8988T (cell line): Measurements from ENCODE around the gene TFDP1.
"Not testable (repeated sequence)": the region's sequence is repeated elsewhere in the genome, so short reads cannot be mapped to it uniquely, and the experiment has no call there.

Experiments used
- DNase-seq: peaks from one replicate; pipeline ENCODE4 v3.0.0; 2011

TFDP1 gene

GRCh38 chr13:113576597-113576996, 8.0 kb upstream of the TFDP1 start:
- DNase-seq, result no peak

DNA sequence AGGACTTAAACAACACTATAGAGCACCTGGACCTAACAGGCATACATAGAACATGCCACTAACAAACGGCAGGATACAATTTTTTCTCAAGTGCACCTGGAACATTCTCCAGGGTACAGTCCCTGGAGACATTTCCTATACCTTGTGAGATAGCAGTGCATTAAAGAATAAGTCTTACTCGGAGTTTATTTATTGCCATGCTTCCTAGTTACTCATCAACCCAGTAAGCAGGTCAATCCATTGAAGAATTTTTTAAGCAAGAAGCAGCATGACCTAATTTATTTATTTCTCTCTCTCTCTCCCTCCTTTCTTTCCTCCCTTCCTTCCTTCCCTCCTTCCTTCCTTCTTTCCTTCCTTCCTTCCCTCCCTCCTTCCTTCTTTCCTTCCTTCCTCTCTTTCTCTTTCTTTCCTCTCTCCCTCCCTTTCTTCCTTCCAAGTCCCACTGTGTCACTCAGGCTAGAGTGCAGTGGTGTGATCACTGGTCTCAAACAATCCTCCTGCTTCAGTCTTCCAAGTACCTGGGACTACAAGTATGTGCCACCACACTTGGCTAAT, 6.6 kb upstream of the TFDP1 start:
- DNase-seq, result no peak

GRCh38 chr13:113579686-113580085, 4.9 kb upstream of the TFDP1 start:
- no peak for DNase-seq

- no peak for DNase-seq
Measured at GRCh38 chr13:113581871-113582270, 2.7 kb upstream of the TFDP1 start.

- DNase-seq, result no peak
Measured at GRCh38 chr13:113582841-113583631, 1.5 kb upstream of the TFDP1 start.

- DNase-seq, result no peak
Measured at GRCh38 chr13:113584870-113585671, 518 bp downstream of the TFDP1 start.

GRCh38 chr13:113585896-113586295, 1.3 kb downstream of the TFDP1 start:
- DNase-seq, result no peak

DNA sequence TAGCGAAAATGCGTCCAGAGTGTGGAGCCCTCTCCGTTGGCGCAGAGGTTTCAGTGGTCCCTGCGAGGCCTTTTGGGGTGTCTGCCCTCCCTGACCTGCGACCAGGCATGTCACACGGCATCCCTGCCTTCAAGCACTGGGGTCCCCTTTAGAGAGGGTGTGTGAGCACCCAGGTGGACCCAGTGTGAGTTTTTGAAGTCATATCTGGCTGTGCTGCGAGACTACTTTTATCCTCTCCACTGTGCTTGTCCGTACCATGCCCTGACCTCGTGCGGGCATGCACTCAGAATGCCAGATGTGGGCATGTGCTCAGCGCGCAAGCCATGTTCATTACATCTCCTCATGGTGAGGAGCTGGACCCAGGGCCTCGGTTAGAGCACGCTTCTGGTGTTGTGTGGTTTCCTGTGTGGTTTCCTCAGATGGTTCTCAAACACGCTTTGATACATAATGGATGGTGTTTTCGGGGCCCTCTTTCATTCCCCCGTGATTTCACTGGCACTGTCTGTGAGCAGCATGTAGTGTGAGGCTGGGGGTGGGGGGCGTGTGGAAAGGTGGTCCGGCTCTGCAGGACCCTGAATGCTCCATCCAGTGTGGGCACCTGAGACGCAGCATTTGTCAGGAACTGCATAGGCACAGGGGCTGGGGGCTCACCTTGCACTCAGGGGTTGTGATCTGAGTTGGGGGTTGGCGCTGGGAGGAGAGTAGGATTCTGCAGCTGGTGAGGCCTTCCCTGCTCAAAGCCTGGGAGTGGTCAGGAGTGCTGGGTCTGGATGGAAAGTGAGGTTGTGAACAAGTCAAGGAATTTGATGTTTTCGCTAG, 2.3 kb downstream of the TFDP1 start:
- no peak for DNase-seq

GRCh38 chr13:113588394-113589111, 4.0 kb downstream of the TFDP1 start:
- DNase-seq, result no peak

GRCh38 chr13:113589251-113589960, 4.9 kb downstream of the TFDP1 start:
- no peak for DNase-seq

- no peak for DNase-seq
Measured at GRCh38 chr13:113589961-113590339, 5.4 kb downstream of the TFDP1 start.

DNA sequence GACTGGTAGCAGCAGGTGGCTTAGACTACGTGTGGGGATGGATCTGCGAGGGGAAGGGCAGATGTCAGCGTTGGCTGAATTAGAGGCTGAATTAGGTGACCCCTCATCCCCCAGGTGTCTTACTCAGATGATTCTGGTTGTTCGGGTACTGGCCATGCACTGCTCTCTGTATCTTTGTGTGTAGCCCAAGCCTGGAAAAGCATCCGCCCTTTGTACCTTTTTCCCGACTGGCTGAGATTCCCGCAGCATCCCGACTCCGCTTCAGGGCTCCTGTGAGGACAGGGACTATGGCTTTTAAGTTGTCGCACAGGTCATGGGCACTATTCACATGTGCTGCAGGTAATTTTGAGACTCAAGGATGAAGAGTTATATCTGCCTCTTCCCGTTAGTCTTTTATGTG, 7.2 kb downstream of the TFDP1 start:
- no peak for DNase-seq

- DNase-seq, result no peak
Measured at GRCh38 chr13:113592571-113592970, 8.0 kb downstream of the TFDP1 start.

- DNase-seq, result not testable (repeated sequence)
Measured at GRCh38 chr13:113594066-113594821, 9.7 kb downstream of the TFDP1 start.

DNA sequence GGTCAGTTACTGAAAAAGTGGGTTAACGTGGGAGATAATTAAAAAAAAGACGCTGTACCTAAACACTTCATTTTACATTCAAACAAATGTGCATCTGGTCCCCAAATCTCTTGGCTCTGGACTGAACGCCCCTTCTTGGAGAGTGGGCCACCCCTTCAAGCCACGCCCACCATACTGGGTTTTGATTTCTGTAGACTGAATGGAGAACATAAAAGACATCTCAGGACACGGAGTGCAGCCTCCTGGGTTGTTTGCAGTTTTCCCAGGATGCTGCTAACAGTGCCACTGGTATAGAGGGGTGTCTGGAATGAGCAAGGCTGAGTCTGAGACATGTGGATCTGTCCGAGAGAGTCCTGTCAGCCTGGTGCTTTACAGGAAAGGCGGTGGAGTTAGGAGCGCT, 10.6 kb downstream of the TFDP1 start:
- DNase-seq, result no peak

GRCh38 chr13:113596321-113597200, 12.0 kb downstream of the TFDP1 start:
- DNase-seq, result peak; percentile 8

GRCh38 chr13:113597391-113598080, 13.0 kb downstream of the TFDP1 start:
- DNase-seq, result no peak

DNA sequence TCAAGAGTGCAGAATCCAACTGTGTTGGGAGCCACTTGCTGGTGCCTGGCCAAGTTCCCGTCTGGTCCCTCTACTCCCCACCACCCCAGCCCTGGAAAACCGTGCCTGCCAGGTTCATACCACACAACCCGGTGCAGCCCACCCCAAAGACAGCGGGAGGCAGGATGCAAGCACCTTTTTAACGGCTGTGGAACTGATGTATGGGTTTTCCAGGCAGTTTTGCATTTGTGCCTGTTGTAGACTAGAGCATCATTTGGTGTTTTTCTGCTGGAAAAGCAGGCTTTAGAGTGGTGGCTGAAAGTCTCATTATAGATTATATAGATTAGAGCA, 13.5 kb downstream of the TFDP1 start:
- no peak for DNase-seq

- DNase-seq, result no peak
Measured at GRCh38 chr13:113598481-113598880, 13.9 kb downstream of the TFDP1 start.
